ENCODE data around the gene ADSL.

GRCh38 chr22:40432157-40432556 lies 85.9 kb downstream of the ADSL start:
- TF ChIP-seq CTCF (conservative IDR thresholded peaks at IDR 0.05 in 1 of 2, IDR thresholded peaks at IDR 0.05 in 1 of 2; ENCODE audit: low read depth in 1 of 2, low read length in 2 of 2) (no peak), EZH2 (IDR thresholded peaks at IDR 0.05; ENCODE audit: low read length, missing control alignments) (no peak)

Measured in fibroblast of lung (primary cell).